Epithelial cell of esophagus (primary cell): ENCODE measurements around the gene AFAP1L2.

Source experiments
- DNase-seq: peaks from one replicate; pipeline ENCODE4 v3.0.0; 2010; ENCODE audit warnings: low read depth
- H3K4me3 ChIP-seq: 2 replicates; pipeline ENCODE4 v1.5.1; 2011; ENCODE audit warnings: mild to moderate bottlenecking, low read length, control low read depth
- TF ChIP-seq, protein P1 (sequence below): IDR thresholded peaks from 2 replicates; pipeline ENCODE4 v1.5.1; 2011; ENCODE audit warnings: low read depth, mild to moderate bottlenecking, low read length, control low read depth, inconsistent platforms; ENCODE audit not compliant: insufficient read depth; ENCODE audit errors: missing control alignments

The AFAP1L2 gene

DNA sequence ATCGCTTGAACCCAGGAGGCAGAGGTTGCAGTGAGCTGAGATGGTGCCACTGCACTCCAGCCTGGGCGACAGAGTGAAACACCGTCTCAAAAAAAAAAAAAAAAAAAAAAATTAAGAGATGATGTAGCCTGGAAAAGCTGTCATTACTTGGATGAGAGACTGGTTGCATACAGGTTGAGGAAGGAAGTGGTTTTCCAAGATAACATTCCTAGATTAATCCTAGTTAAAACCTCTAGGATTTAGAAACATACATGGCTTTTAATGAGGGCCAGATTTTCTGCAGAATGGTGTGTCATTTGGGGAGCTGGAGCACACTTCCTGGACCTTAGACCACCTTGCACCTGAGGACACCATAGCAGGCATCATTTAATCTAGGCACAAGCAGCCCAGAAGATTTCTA is 147.5 kb downstream of the AFAP1L2 start:
- no peak for DNase-seq
- TF ChIP-seq, protein P1, sequence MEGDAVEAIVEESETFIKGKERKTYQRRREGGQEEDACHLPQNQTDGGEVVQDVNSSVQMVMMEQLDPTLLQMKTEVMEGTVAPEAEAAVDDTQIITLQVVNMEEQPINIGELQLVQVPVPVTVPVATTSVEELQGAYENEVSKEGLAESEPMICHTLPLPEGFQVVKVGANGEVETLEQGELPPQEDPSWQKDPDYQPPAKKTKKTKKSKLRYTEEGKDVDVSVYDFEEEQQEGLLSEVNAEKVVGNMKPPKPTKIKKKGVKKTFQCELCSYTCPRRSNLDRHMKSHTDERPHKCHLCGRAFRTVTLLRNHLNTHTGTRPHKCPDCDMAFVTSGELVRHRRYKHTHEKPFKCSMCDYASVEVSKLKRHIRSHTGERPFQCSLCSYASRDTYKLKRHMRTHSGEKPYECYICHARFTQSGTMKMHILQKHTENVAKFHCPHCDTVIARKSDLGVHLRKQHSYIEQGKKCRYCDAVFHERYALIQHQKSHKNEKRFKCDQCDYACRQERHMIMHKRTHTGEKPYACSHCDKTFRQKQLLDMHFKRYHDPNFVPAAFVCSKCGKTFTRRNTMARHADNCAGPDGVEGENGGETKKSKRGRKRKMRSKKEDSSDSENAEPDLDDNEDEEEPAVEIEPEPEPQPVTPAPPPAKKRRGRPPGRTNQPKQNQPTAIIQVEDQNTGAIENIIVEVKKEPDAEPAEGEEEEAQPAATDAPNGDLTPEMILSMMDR = no peak
- H3K4me3 ChIP-seq = no peak overlapping the region

DNA sequence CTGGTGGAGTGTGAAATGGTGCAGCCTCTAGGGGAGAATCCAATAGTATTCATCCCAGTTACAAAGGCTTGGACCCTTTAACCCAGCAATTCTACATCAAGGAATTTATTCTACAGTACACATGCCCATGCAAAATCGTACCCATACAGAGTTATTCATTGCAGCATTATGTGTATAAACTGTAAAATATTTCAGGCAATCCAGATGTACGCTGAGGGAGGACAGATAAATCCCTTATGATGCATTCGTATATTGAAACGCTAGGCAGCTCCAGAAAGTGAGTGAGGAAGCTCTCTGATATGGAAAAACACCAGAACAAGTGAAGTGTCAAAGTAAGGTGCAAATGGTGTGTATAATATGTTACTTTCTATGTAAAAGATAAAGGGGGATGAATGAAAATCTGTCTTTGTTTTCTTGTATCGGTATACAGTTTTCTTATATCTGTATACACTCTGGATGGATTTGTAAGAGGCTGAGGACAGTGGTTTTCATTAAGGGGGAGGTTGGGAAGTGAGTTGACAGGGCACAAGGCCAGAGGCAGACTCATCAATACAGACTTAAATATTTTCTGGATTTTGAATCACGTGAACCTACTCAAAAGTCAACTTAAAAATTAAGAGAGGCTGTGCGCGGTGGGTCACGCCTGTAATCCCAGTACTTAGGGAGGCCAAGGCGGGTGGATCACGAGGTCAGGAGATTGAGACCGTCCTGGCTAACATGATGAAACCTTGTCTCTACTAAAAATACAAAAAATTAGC is 148.1 kb downstream of the AFAP1L2 start:
- H3K4me3 ChIP-seq = no peak overlapping the region
- DNase-seq = no peak
- TF ChIP-seq, protein P1 = no peak

DNA sequence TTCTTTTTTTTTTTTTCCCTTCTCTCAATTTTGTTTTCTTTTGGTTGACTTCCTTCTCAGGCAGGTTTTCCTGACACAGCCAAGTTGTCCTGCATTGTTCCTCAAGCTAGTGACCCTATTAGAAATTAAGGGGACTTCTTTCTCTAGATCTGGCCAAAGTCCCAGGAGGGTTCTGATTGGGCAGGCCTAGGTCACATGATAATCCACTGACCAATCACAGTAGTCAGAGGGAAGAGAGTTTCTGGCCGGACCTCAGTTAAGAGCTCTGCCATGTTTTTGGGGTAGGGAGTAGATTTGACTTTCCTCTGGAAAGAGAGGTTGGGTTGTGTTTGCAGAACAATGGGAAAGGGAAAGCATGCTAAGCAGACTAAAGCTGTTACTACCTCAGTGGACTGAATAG is 149.1 kb downstream of the AFAP1L2 start:
- DNase-seq = no peak
- TF ChIP-seq, protein P1 = no peak
- no peak overlapping the region for H3K4me3 ChIP-seq

DNA sequence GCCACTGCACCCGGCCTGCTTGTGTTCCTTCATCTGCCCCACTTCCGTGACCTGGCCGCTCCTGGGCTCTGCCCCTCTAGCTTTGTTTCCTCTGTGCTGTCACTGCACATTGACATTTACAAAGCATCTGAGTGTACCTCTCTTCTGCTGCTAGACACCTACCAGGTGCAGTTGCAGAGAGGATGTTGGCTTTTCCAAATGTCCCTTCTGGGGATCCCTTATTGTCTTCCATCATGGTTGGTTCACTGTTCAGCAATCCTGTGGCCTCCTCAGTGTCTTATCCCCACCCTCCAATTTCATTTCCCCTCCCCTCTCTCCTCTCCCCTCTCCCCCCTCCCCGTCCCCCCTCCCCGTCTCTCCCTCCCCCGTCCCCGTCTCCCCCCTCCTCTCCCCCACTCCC is 151.4 kb downstream of the AFAP1L2 start:
- TF ChIP-seq, protein P1 = no peak

DNA sequence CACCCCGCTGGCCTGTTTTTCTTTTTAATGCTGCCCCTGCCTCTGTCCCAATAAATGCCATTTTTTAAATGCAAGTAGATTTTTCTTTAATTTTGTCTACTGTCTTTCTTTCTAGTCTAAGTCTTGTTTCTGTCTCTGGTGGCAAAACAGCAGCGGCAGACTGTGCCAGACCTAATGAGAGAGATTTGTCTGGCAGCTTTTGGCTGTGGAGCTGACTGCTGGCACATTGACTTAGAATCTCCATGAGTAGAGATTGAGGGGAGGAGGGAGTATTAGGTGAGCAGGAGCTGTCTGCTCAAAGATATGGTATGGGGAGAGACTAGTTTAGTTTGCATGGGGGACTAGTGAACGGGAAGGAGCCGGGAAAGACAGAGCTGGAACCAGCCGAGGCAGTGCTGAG is 152.2 kb downstream of the AFAP1L2 start:
- TF ChIP-seq, protein P1 = no peak
- no peak for DNase-seq
- no peak overlapping the region for H3K4me3 ChIP-seq

More for the DNA sequence above, 151.4 kb downstream of the AFAP1L2 start:
- no peak overlapping the region for H3K4me3 ChIP-seq
- no peak for DNase-seq

DNA sequence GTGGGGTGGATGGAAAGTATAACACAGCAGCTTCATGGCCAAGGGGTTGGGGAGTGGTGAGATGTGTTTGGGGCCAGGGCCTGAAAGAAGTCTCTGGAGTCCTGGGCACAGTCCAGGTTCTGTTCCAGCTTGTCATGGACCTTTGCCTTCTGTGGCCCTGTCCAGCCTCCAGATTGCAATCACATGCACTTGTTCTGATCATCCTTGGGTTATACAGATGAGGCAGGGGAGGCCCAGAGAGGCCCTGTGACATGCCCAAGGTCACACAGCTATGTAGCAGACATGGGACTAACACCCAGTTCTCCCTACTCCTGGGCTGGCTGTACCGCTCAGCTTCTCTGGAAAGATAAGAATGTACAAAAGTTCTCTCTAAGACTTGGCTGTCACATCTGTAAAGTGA is 153.6 kb downstream of the AFAP1L2 start:
- DNase-seq = no peak
- TF ChIP-seq, protein P1 = no peak
- H3K4me3 ChIP-seq = no peak overlapping the region

DNA sequence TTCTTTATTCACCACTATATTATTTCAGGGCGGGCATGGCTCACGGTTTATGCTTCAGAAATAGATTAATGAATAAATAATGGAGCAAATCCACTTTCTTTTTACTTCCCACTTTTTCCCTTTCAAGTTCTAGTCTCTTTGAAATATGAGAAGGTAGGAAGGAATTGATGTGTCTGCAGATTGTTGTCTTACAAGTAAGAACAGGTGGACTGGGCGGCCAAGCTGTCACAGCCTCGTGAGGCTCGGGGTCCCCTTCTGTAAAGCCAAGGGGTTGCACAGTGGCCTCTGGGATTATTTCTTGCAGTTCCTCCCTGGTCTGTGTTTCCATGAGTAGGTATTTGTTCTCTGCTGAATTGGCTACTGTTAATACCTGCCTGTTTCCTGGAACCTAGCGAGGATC is 154.1 kb downstream of the AFAP1L2 start:
- no peak for DNase-seq
- TF ChIP-seq, protein P1 = no peak
- H3K4me3 ChIP-seq = no peak overlapping the region
